SK-N-MC (cell line): ENCODE measurements around the gene SPDYE3.

Experiments
- EZH2 ChIP-seq: fragments of 200-600 bp; sonication (generic); IDR thresholded peaks from one replicate; pipeline ENCODE4 v1.6.1; 2017; ENCODE audit warnings: antibody characterized with exemption
- POLR2AphosphoS5 ChIP-seq: IDR thresholded peaks from 2 replicates; pipeline ENCODE4 v1.6.1; 2012; ENCODE audit warnings: mild to moderate bottlenecking, low read depth, low read length, borderline replicate concordance

DNA sequence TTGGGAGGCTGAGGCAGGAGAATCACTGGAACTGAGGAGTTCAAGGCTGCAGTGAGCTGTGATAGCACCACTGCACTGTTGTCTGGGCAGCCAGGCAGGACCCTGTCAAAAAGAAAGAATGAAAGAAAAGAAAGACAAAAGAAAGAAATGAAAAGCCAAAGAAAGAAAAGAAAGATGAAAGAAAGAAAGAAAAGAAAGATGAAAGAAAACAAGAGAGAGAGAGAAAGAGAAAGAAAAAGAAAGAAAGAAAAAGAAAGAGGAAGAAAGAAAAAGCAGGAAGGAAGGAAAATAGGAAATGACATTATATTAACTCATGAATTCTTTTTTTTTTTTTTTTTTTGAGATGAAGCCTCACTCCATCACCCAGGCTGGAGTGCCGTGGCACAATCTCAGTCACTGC is 32.4 kb upstream of the SPDYE3 start:
- no peak for TF ChIP-seq POLR2AphosphoS5
- TF ChIP-seq EZH2 = no peak
